Measurements from ENCODE around the gene FHIT.

FHIT gene

GRCh38 chr3:60243456-60243855 lies 1007.8 kb downstream of the FHIT start:
- DNase-seq = no peak

GRCh38 chr3:60240492-60240891 lies 1010.8 kb downstream of the FHIT start:
- no peak for DNase-seq

GRCh38 chr3:60238550-60238949 lies 1012.7 kb downstream of the FHIT start:
- no peak for DNase-seq

- no peak for DNase-seq
Measured at GRCh38 chr3:60229502-60229901, 1021.8 kb downstream of the FHIT start.

GRCh38 chr3:60228823-60229222 lies 1022.4 kb downstream of the FHIT start:
- no peak for DNase-seq

- no peak for DNase-seq
Measured at GRCh38 chr3:60226912-60227311, 1024.3 kb downstream of the FHIT start.

- no peak for DNase-seq
Measured at GRCh38 chr3:60225848-60226247, 1025.4 kb downstream of the FHIT start.

- DNase-seq = peak; percentile 3
Measured at GRCh38 chr3:60220768-60221167, 1030.5 kb downstream of the FHIT start.

GRCh38 chr3:60219501-60219900 lies 1031.8 kb downstream of the FHIT start:
- DNase-seq = no peak

- DNase-seq = peak; percentile 53
Measured at GRCh38 chr3:60217156-60217911, 1033.9 kb downstream of the FHIT start.

- no peak for DNase-seq
Measured at GRCh38 chr3:60216462-60217075, 1034.7 kb downstream of the FHIT start.

- DNase-seq = no peak
Measured at GRCh38 chr3:60215946-60216345, 1035.3 kb downstream of the FHIT start.

- DNase-seq = no peak
Measured at GRCh38 chr3:60207905-60208304, 1043.3 kb downstream of the FHIT start.

GRCh38 chr3:60206206-60206605 lies 1045.0 kb downstream of the FHIT start:
- DNase-seq = no peak

GRCh38 chr3:60202052-60202726 lies 1049.1 kb downstream of the FHIT start:
- no peak for DNase-seq

GRCh38 chr3:60199306-60199705 lies 1051.9 kb downstream of the FHIT start:
- no peak for DNase-seq

- DNase-seq = no peak
Measured at GRCh38 chr3:60198179-60198720, 1053.0 kb downstream of the FHIT start.

- no peak for DNase-seq
Measured at GRCh38 chr3:60192297-60193114, 1058.7 kb downstream of the FHIT start.

GRCh38 chr3:60190073-60190472 lies 1061.2 kb downstream of the FHIT start:
- no peak for DNase-seq

GRCh38 chr3:60189304-60189703 lies 1061.9 kb downstream of the FHIT start:
- DNase-seq = no peak

- no peak for DNase-seq
Measured at GRCh38 chr3:60188803-60189202, 1062.4 kb downstream of the FHIT start.

- DNase-seq = no peak
Measured at GRCh38 chr3:60187343-60187742, 1063.9 kb downstream of the FHIT start.

GRCh38 chr3:60186359-60186758 lies 1064.9 kb downstream of the FHIT start:
- no peak for DNase-seq

Measured in fibroblast of skin of right quadriceps (primary cell).